Measurements from ENCODE around the gene IQGAP2.

- TF ChIP-seq CTCF (IDR thresholded peaks at IDR 0.05) (no peak), POLR2AphosphoS5 (IDR thresholded peaks at IDR 0.05) (no peak)
These were observed 111.2 kb downstream of the IQGAP2 start for GRCh38 chr5:76514292-76514691.
